Bronchial epithelial cell (primary cell): ENCODE results near the gene ACO1. TPM values are rescaled to one million over a fixed set of nuclear protein-coding genes. Genes with fewer than 3 reads are reported as not detected.

Source experiments
- DNase-seq: peaks from one replicate; pipeline ENCODE4 v3.0.0-alpha.2; 2010; ENCODE audit warnings: low read depth
- FAIRE-seq: peaks from 2 replicates; lab custom pipeline; 2011; peaks lifted over from hg19 to GRCh38; lab: Jason Lieb, UNC
- H3K27me3 ChIP-seq: 2 replicates; pipeline ENCODE4 v1.5.1; 2011; ENCODE audit warnings: low read length; ENCODE audit not compliant: control insufficient read depth, insufficient read depth
- H3K36me3 ChIP-seq: 2 replicates; pipeline ENCODE4 v1.5.1; 2011; ENCODE audit warnings: low read length; ENCODE audit not compliant: control insufficient read depth, insufficient read depth
- H3K4me3 ChIP-seq: 2 replicates; pipeline ENCODE4 v1.5.1; 2011; ENCODE audit warnings: mild to moderate bottlenecking, low read depth, low read length, control low read depth
- total RNA-seq: library from RNA; depleted of rRNA; stranded (reverse); fragments of >200 nt; gene quantifications from 2 replicates; pipeline ENCODE4 v1.2.1, GENCODE V29; 2014
- TF ChIP-seq, protein P1 (sequence below): IDR thresholded peaks from 2 replicates; pipeline ENCODE4 v1.5.1; 2011; ENCODE audit warnings: mild to moderate bottlenecking, moderate library complexity, low read length, control low read depth, inconsistent platforms; ENCODE audit not compliant: insufficient read depth, severe bottlenecking

ACO1 gene
- total RNA-seq, 1 donor from 2014 or later: 11.8 TPM

DNA sequence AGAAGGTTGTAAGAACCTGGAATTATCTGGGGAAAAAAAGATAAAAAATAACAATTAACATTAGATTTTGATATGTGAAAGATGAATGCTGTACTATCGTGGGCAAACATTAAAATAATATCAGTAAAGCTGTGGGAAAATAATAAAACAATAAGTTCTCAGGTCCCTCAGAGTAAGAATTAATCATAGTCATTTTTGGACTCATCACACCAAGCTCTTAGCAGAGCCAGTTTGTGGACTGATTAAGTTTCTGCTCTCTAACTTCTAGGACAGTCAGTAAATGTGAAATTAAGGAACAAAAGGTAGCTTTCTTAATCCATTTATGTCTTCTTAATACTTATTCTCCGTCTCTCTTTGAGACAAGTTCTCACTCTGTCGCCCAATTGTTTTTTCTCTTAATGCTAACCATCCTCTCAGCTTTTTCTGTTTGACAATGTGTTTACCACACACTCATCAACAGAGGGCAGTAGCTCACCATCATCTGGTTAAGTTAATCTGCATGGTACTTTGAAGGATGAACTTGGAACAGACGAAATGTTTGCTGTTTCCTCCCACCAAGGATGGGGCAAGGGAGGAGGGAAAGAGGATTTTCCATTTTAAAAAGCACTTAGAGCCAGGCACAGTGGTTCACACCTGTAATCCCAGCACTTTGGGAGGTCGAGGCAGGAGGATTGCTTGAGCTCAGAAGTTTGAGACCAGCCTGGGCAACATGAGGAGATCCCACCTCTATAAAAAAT, 5.3 kb upstream of the ACO1 start:
- DNase-seq: peak; percentile 71
- H3K36me3 ChIP-seq: no peaks in the 10 kb centered on the region
- no peaks in the 10 kb centered on the region for H3K27me3 ChIP-seq
- H3K4me3 ChIP-seq: no peak overlapping the region
- TF ChIP-seq, protein P1, sequence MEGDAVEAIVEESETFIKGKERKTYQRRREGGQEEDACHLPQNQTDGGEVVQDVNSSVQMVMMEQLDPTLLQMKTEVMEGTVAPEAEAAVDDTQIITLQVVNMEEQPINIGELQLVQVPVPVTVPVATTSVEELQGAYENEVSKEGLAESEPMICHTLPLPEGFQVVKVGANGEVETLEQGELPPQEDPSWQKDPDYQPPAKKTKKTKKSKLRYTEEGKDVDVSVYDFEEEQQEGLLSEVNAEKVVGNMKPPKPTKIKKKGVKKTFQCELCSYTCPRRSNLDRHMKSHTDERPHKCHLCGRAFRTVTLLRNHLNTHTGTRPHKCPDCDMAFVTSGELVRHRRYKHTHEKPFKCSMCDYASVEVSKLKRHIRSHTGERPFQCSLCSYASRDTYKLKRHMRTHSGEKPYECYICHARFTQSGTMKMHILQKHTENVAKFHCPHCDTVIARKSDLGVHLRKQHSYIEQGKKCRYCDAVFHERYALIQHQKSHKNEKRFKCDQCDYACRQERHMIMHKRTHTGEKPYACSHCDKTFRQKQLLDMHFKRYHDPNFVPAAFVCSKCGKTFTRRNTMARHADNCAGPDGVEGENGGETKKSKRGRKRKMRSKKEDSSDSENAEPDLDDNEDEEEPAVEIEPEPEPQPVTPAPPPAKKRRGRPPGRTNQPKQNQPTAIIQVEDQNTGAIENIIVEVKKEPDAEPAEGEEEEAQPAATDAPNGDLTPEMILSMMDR: peak; percentile 67
- FAIRE-seq: no peak

DNA sequence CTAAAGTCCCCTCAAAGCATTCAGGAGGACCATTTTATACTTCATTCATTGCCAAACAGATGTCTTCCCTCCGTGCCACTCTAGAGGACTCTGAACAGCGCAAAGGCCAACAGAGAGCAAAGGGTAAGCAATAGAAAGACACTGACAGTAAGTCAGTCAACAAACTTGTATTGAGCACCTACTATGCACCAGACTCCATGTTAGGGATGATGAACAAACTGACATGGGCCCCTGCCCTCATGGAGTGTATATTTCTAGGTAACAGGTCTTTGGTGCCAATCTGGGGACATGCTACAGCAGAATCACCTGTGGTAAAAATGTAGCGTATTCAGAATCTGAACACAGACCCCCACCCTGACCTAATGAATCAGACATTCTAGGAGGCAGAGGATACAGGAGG, 3.5 kb upstream of the ACO1 start:
- DNase-seq: no peak
- FAIRE-seq: no peak

DNA sequence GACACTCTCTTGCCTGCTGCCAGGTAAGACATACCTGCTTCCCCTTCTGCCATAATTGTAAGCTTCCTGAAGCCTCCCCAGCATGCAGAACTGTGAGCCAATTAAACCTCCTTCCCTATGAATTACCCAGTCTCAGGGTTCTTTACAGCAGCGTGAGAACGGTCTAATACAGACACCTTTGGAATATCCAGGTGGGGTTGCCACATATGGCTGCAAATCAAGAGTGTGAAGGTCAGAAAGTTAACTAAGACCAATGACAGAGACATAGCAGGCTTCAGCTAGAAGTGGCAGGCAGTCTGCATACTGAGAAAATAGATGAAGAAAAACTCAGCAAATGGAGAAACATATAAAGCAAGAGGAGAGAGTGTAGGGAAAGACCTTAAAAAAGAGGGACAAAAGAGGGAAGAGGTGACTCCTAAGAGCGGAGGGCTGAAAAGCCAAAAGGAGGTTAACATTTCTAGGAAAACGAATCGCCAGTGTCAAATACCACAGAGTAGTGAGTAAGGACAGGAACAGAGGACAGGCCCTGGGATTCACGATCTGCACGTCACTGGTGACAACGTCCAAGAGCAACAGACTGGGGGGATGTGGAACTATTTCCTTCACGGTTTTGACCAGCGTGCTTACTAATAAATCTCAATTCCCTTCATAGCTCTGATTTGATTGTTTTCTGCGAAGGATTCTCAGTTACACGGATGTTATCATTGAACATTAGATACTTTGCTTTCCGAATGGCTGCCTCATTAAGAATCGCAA, 1.7 kb upstream of the ACO1 start:
- H3K4me3 ChIP-seq: no peak overlapping the region
- no peaks in the 10 kb centered on the region for H3K36me3 ChIP-seq
- no peak for DNase-seq
- TF ChIP-seq, protein P1: no peak
- FAIRE-seq: no peak
- no peaks in the 10 kb centered on the region for H3K27me3 ChIP-seq

More for the DNA sequence above, 3.5 kb upstream of the ACO1 start:
- Histone ChIP-seq H3K27me3 (no peaks in the 10 kb centered on the region), H3K4me3 (no peak overlapping the region), H3K36me3 (no peaks in the 10 kb centered on the region)
- TF ChIP-seq, protein P1: no peak

DNA sequence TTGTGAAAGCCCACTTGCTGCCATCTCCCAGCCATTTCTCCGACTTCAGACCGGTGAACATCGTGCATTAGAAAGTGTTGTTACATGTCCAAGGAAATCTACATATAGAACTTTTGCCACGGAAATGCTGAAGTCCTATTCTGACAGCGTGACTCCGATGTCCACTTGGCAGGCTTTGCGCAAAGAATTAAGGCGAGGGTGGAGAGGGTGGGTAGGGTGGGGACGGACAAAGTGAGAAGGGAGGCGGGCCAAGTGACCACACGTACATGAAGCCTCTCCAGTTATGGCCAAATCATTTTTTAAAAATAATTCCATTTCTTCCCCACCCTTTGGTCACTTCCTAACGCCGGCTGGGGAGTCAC, 460 bp upstream of the ACO1 start:
- FAIRE-seq (no peak), DNase-seq (peak; percentile 15)
- TF ChIP-seq, protein P1: no peak
- peak overlapping the region; percentile 89 for H3K4me3 ChIP-seq
- no peaks in the 10 kb centered on the region for H3K27me3 ChIP-seq
- no peaks in the 10 kb centered on the region for H3K36me3 ChIP-seq

DNA sequence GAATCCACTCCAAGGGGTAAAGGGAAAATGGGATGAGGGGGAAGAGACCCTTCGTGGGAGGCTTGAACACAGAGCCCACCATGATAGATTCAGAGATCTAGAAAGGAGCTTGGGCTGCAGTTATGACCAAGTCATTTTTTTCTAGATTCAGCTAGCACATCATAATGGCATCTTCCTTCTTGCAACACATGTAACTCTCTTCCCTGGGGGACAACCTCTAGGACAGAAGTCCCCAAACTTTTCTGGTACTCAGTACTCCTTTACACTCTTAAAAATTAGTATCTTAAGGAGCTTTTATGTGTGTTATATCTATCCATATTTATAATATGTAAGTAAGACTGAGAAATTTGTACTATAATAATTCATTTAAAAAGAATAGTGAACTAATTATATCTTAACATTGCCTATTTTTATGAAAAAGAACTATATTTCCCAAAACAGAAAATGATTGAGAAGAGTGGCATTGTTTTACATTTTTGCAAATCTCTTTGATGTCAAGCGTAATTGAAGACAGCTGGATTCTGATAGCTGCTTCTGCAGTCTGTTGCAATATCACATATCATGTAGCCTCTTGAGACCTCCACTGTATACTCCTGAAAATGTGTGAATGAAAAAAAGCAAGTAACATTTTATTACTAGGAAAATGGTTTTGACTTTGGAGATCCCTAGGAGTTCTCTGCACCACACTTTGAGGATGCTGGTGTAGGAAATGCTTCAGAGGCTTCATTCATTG, 875 bp downstream of the ACO1 start:
- Histone ChIP-seq H3K27me3 (no peaks in the 10 kb centered on the region), H3K4me3 (peak overlapping the region; percentile 89), H3K36me3 (no peaks in the 10 kb centered on the region)
- FAIRE-seq (no peak), DNase-seq (peak; percentile 25)
- TF ChIP-seq, protein P1: no peak
